Prostate gland (tissue), 2 donors: ENCODE data around the gene RNF126. TPM values are rescaled to one million over a fixed set of nuclear protein-coding genes. Genes with fewer than 3 reads are reported as not detected.
A peak's percentile ranks its signal among the peaks of the same experiment; 100 is the strongest.

ENCODE experiments used
- DNase-seq: peaks from one replicate; pipeline ENCODE4 v3.0.0-alpha.2; 2019; ENCODE audit warnings: low spot score
- H3K27ac ChIP-seq, 2 donors: fragments of 200-600 bp; sonication (generic); 2 replicates each; pipeline ENCODE4 v1.5.1; 2017 to 2019
- H3K27me3 ChIP-seq: fragments of 200-600 bp; sonication (generic); replicated peaks from 2 replicates; pipeline ENCODE4 v1.5.1; 2019; ENCODE audit not compliant: insufficient read depth
- H3K36me3 ChIP-seq, 2 donors: fragments of 200-600 bp; sonication (generic); 1 replicate in 1 of 2; 2 replicates in 1 of 2; pipeline versions ENCODE4 v1.5.1 to v1.8.1; 2017 to 2019
- H3K4me1 ChIP-seq: fragments of 200-600 bp; sonication (generic); replicated peaks from 2 replicates; pipeline ENCODE4 v1.5.1; 2019
- H3K4me3 ChIP-seq, 2 donors: fragments of 200-600 bp; sonication (generic); 2 replicates each; pipeline ENCODE4 v1.5.1; 2017 to 2019
- H3K9me3 ChIP-seq: fragments of 200-600 bp; sonication (generic); 2 replicates; pipeline ENCODE4 v1.5.1; 2017
- CTCF ChIP-seq, 4 experiments: fragments of 200-600 bp in 2 of 4; fragments of 450-650 bp in 2 of 4; sonication (generic) in 2 of 4; IDR thresholded peaks; 1 replicate in 3 of 4; 2 replicates in 1 of 4; pipeline ENCODE4 v1.5.1; 2016 to 2019; ENCODE audit warnings: antibody characterized with exemption in 4 of 4, mild to moderate bottlenecking in 2 of 4, moderate library complexity in 2 of 4
- POLR2A ChIP-seq: fragments of 450-650 bp; IDR thresholded peaks from one replicate; pipeline ENCODE4 v1.6.1; 2016; ENCODE audit warnings: antibody characterized with exemption, mild to moderate bottlenecking
- POLR2AphosphoS5 ChIP-seq: sonication (generic); formaldehyde crosslinking; IDR thresholded peaks from one replicate; pipeline ENCODE4 v1.6.1; 2017; ENCODE audit warnings: antibody characterized with exemption
- WGBS: methylation state at CpG from one replicate; pipeline ENCODE4 v1.1.5; 2018; 5-methylcytosine and 5-hydroxymethylcytosine counted together
- intact Hi-C: fragments of 100-400 bp; cut with DNase I; formaldehyde crosslinking; loops from one replicate; pipeline ENCODE4 v1.14.2; 2022
- total RNA-seq, 2 donors: library from RNA; depleted of rRNA; stranded (reverse); fragments of >200 nt; gene quantifications; one replicate each; pipeline ENCODE4 v1.1.0, GENCODE V29; 2016

The RNF126 gene
- 100 to 1,000 TPM in 1 of 2 donors, 10 to 100 TPM in 1; 70.7 to 109 TPM for total RNA-seq

- 1% methylated on average over 79 of the region's 97 CpGs for WGBS
- H3K4me1 ChIP-seq = peaks cover 31% of the 10 kb centered on the region
- intact Hi-C loops = loop anchor here (10.0 kb wide), 1 partner anchor 322 kb away; the partner anchor contains the start of gene WDR18
Observed at GRCh38 chr19:662962-663681, at the start of gene RNF126. RNF126 (minus strand) TSS chr19:663214; CDS start chr19:663121, 93 bp downstream.

GRCh38 chr19:711254-711653 is 48.2 kb upstream of the RNF126 start:
- Histone ChIP-seq H3K4me3 (no peak overlapping the region), H3K27ac (peak overlapping the region; percentile 73 to 77), H3K9me3 (no peaks in the 10 kb centered on the region), H3K36me3 (no peaks in the 10 kb centered on the region), H3K4me1 (peaks cover 10% of the 10 kb centered on the region), H3K27me3 (no peaks in the 10 kb centered on the region)
- no peak for DNase-seq
- WGBS = 85% methylated on average over 8 of the region's 8 CpGs
- TF ChIP-seq POLR2AphosphoS5 = no peak
- no peak for TF ChIP-seq POLR2A
- no peak for TF ChIP-seq CTCF (IDR thresholded peaks at IDR 0.05)
- intact Hi-C loops = no loop called here

More at GRCh38 chr19:662962-663681, at the start of gene RNF126:
- no peak for TF ChIP-seq CTCF (IDR thresholded peaks at IDR 0.05)
- peak; percentile 57 for TF ChIP-seq POLR2AphosphoS5
- peak; percentile 48 for TF ChIP-seq POLR2A
- DNase-seq = peak; percentile 88
- H3K27ac ChIP-seq = peak within 1 kb of the TSS; percentile 90 to 96
- no peaks in the 10 kb centered on the region for H3K27me3 ChIP-seq
- no peaks in the 10 kb centered on the region for H3K9me3 ChIP-seq
- no peaks in the 10 kb centered on the region for H3K36me3 ChIP-seq
- peak within 1 kb of the TSS; percentile 96 to 97 for H3K4me3 ChIP-seq

GRCh38 chr19:710767-711166 is 47.8 kb upstream of the RNF126 start:
- DNase-seq = no peak
- no peaks in the 10 kb centered on the region for H3K27me3 ChIP-seq
- intact Hi-C loops = no loop called here
- WGBS = 43% methylated on average over 21 of the region's 21 CpGs
- no peaks in the 10 kb centered on the region for H3K36me3 ChIP-seq
- no peak for TF ChIP-seq POLR2A
- no peak for TF ChIP-seq POLR2AphosphoS5
- TF ChIP-seq CTCF (IDR thresholded peaks at IDR 0.05) = no peak
- H3K4me1 ChIP-seq = peaks cover 10% of the 10 kb centered on the region
- H3K27ac ChIP-seq = peak overlapping the region; percentile 73 to 77
- H3K9me3 ChIP-seq = no peaks in the 10 kb centered on the region
- no peak overlapping the region for H3K4me3 ChIP-seq

GRCh38 chr19:709965-710571 is 47.1 kb upstream of the RNF126 start:
- H3K27ac ChIP-seq = peak overlapping the region; percentile 73 to 77
- no peaks in the 10 kb centered on the region for H3K36me3 ChIP-seq
- 7% methylated on average over 26 of the region's 27 CpGs for WGBS
- no peaks in the 10 kb centered on the region for H3K9me3 ChIP-seq
- DNase-seq = no peak
- H3K4me1 ChIP-seq = peaks cover 10% of the 10 kb centered on the region
- TF ChIP-seq CTCF (IDR thresholded peaks at IDR 0.05) (no peak), POLR2AphosphoS5 (no peak), POLR2A (no peak)
- intact Hi-C loops = no loop called here
- H3K4me3 ChIP-seq = peak overlapping the region; percentile 70 to 86
- H3K27me3 ChIP-seq = no peaks in the 10 kb centered on the region
